BJ (cell line): ENCODE measurements around the gene SPACA5. TPM values are rescaled to one million over a fixed set of nuclear protein-coding genes. Genes with fewer than 3 reads are reported as not detected.
"Not testable (repeated sequence)": the region's sequence is repeated elsewhere in the genome, so short reads cannot be mapped to it uniquely, and the experiment has no call there.

Experiments
- CTCF ChIA-PET: fragments of 350-600 bp; formaldehyde crosslinking; extraction: SDS; loops from one replicate; lab custom pipeline; 2021; ENCODE audit warnings: antibody characterized with exemption, inconsistent platforms; lab: Yijun Ruan, JAX
- POLR2A ChIA-PET: fragments of 300-600 bp; sonication (Branson Sonifier 250); formaldehyde crosslinking; extraction: SDS; loops from one replicate; lab custom pipeline; 2021; ENCODE audit warnings: antibody characterized with exemption; lab: Charles Lee
- DNase-seq: peaks from one replicate; pipeline ENCODE4 v3.0.0-alpha.2; 2011; ENCODE audit warnings: low read depth
- H3K27me3 ChIP-seq: 2 replicates; pipeline ENCODE4 v1.6.0; 2011; ENCODE audit warnings: low read length; ENCODE audit not compliant: control insufficient read depth, insufficient read depth
- H3K36me3 ChIP-seq: 2 replicates; pipeline ENCODE4 v1.5.1; 2011; ENCODE audit warnings: low read length; ENCODE audit not compliant: control insufficient read depth, insufficient read depth
- H3K4me3 ChIP-seq: 2 replicates; pipeline ENCODE4 v1.5.1; 2011; ENCODE audit warnings: low read depth, mild to moderate bottlenecking, control low read depth, low read length
- CTCF ChIP-seq: IDR thresholded peaks from 2 replicates; pipeline ENCODE4 v1.5.1; 2011; ENCODE audit warnings: low read depth, mild to moderate bottlenecking, control low read depth, inconsistent platforms, low read length, moderate library complexity; ENCODE audit not compliant: insufficient read depth
- polyA plus RNA-seq: library from polyadenylated mRNA; depleted of rRNA; stranded (reverse); fragments of >200 nt; gene quantifications from 2 replicates; pipeline ENCODE4 v1.2.3, GENCODE V29; 2011

Gene SPACA5
- polyA plus RNA-seq, 1 experiment: not detected

GRCh38 chrX:48021026-48021900 lies 14.5 kb downstream of the SPACA5 start:
- TF ChIP-seq CTCF: no peak
- ChIA-PET CTCF (interaction anchor here (1.0 kb wide), 1 partner anchor 167 kb away, joined by 3 read pairs; no protein-coding TSS in a partner anchor), POLR2A (no interaction called here)
- peak; percentile 26 for DNase-seq
- no peaks in the 10 kb centered on the region for H3K36me3 ChIP-seq
- H3K27me3 ChIP-seq: no peaks in the 10 kb centered on the region
- peak overlapping the region; percentile 65 for H3K4me3 ChIP-seq

GRCh38 chrX:48022100-48022499 lies 15.3 kb downstream of the SPACA5 start:
- no peaks in the 10 kb centered on the region for H3K27me3 ChIP-seq
- no peaks in the 10 kb centered on the region for H3K36me3 ChIP-seq
- no peak overlapping the region for H3K4me3 ChIP-seq
- TF ChIP-seq CTCF: no peak
- ChIA-PET POLR2A (no interaction called here), CTCF (no interaction called here)
- no peak for DNase-seq

- ChIA-PET POLR2A (no interaction called here), CTCF (no interaction called here)
- H3K27me3 ChIP-seq: no peaks in the 10 kb centered on the region
- TF ChIP-seq CTCF: no peak
- H3K36me3 ChIP-seq: no peaks in the 10 kb centered on the region
- no peak overlapping the region for H3K4me3 ChIP-seq
- no peak for DNase-seq
Measured at GRCh38 chrX:48022738-48023137, 15.9 kb downstream of the SPACA5 start.

- H3K27me3 ChIP-seq: no peaks in the 10 kb centered on the region
- no peaks in the 10 kb centered on the region for H3K36me3 ChIP-seq
- ChIA-PET CTCF (interaction anchor here (0.8 to 2.3 kb wide), 6 partner anchors 154 to 467 kb away, joined by 3 to 8 read pairs (median 5); no protein-coding TSS in a partner anchor), POLR2A (no interaction called here)
- DNase-seq: no peak
- no peak overlapping the region for H3K4me3 ChIP-seq
- peak; percentile 44 for TF ChIP-seq CTCF
Measured at GRCh38 chrX:48025561-48025960, 18.8 kb downstream of the SPACA5 start.

DNA sequence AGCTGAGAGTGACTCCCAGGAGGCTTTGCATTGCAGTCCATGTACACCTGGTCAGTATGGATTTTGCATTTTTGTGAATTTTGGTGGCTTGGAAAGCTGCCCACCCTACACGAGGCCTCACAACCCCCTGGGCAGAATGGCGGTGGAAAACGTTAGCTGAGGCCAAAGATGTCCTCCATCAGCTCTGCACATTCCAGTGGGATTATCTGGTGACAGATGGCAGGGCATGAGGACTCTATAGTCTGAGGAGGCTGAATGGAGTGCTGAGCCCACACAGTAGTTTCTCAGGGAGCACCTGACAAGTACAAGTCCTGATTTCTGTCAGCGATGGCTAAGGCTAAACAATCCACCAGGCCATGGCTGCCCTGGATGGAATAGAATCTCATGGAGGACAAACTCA lies 20.8 kb downstream of the SPACA5 start:
- H3K27me3 ChIP-seq, POLR2A ChIA-PET, H3K36me3 ChIP-seq, H3K4me3 ChIP-seq, DNase-seq: not testable (repeated sequence)
- CTCF ChIA-PET: interaction anchor here (0.6 to 3.0 kb wide), 12 partner anchors 8 to 486 kb away, joined by 3 to 32 read pairs (median 4); no protein-coding TSS in a partner anchor
